ENCODE data around the gene FSCN2. TPM values are rescaled to one million over a fixed set of nuclear protein-coding genes. Genes with fewer than 3 reads are reported as not detected.
A peak's percentile ranks its signal among the peaks of the same experiment; 100 is the strongest.

FSCN2 gene
- total RNA-seq, 2 donors from 2014 or later, result 2.3 to 4.9 TPM

GRCh38 chr17:81534157-81535006, 6.2 kb downstream of the FSCN2 start:
- intact Hi-C loops (cut with DNase I, micrococcal nuclease), result no loop called here
- DNase-seq (no peak), ATAC-seq (peak; percentile 20)

GRCh38 chr17:81535007-81535328, 6.8 kb downstream of the FSCN2 start:
- intact Hi-C loops (cut with DNase I, micrococcal nuclease), result no loop called here
- ATAC-seq (no peak), DNase-seq (no peak)

DNA sequence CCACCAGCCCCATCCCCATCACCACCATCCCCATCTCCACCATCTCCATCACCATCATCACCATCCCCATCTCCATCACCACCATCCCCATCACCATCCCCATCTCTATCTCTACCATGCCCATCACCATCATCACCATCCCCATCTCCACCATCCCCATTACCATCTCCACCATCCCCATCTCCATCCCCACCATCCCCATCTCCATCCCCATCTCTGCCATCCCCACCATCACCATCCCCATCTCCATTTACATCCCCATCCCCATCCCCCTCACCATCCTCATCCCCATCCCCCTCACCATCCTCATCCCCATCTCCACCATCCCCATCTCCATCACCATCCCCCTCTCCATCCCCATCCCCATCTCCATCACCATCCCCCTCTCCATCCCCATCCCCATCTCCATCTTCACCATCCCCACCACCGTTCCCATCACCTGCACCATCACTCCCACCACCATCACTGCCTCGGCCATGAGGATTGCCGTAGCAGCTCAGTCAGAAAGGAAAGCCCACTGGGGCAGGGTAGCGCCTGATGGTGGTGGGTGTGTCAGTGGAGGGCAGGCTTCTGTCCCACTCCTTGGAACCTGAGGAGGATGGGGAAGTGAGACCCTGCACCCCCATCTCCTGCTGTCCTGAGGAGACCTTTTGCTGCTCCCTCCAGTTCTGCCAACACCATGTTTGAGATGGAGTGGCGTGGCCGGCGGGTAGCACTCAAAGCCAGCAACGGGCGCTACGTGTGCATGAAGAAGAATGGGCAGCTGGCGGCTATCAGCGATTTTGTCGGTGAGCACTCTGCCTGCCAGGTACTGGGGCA, 7.5 kb downstream of the FSCN2 start:
- ATAC-seq (no peak), DNase-seq (no peak)
- intact Hi-C loops (cut with DNase I, micrococcal nuclease), result no loop called here

DNA sequence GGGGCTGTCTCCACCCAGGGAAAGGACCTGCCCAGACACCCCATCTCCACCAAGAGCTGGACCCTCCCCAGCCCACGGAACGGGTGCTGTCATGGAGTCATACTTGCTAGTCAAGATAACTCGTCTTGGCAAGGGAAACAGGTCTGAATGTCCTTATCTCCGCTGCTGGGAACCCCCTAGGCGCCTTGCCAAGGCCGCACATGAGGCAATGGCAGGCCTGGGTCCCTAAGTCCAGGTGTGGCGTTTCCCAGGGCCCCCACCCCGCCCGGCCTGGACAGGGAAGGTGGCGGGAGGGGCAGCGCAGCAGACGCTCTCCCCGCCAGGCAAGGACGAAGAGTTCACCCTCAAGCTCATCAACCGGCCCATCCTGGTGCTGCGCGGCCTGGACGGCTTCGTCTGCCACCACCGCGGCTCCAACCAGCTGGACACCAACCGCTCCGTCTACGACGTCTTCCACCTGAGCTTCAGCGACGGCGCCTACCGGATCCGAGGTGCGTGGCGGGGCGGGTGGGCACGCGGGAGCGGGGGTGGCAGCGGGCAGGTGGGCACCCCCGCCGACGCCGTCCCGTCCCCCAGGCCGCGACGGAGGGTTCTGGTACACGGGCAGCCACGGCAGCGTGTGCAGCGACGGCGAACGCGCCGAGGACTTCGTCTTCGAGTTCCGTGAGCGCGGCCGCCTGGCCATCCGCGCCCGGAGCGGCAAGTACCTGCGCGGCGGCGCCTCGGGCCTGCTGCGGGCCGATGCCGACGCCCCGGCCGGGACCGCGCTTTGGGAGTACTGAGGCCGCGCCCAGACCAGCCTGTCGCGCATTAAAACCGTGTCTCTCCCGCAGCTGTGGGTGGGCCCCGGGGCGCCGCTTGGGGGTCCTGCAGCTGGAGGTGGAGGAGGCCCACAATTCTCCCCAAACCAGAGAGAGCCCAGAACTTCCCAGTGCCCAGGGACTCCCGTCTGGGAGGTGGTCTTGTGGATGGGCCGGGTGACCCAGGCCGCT, 8.4 kb downstream of the FSCN2 start:
- DNase-seq (peak in 1 of 2 donors; percentile 22), ATAC-seq (peak; percentile 40)
- intact Hi-C loops (cut with DNase I, micrococcal nuclease), result no loop called here

DNA sequence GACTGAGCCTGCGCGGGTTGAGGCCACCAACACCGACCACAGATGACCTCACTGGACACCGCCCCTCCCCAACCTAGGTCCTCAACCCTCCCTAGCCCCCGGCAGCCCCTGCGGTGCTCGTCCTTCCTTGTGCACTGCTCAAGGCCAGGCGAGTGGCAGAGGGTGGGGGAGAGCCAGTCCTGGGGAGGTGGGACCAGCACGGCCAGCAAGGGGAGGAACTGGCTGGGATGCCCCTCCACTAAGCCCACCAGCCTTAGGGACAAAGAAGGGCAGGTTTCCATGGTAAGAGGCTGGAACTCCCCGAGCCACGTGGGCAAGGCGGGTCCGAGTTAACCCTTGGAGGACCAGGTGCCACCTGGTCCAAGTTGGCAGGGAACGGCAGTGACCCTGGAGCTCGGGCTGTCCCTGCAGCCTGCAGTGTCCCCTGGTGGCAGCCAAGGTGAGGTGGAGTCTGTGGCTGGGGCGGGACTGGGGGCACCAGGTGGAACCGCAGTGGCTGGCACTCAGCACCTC, 9.2 kb downstream of the FSCN2 start:
- peak; percentile 56 to 73 for DNase-seq
- ATAC-seq, result peak; percentile 80
- intact Hi-C loops (cut with DNase I, micrococcal nuclease), result no loop called here

GRCh38 chr17:81537856-81538555, 9.8 kb downstream of the FSCN2 start:
- no peak for DNase-seq
- peak; percentile 16 for ATAC-seq
- intact Hi-C loops (cut with DNase I, micrococcal nuclease), result no loop called here

- no peak for ATAC-seq
- intact Hi-C loops (cut with DNase I, micrococcal nuclease), result no loop called here
- DNase-seq, result no peak
These were observed 10.7 kb downstream of the FSCN2 start for GRCh38 chr17:81538651-81539570.

GRCh38 chr17:81539571-81539900, 11.4 kb downstream of the FSCN2 start:
- intact Hi-C loops (cut with DNase I, micrococcal nuclease), result no loop called here
- no peak for ATAC-seq
- no peak for DNase-seq

GRCh38 chr17:81539961-81540675, 11.9 kb downstream of the FSCN2 start:
- intact Hi-C loops (cut with DNase I, micrococcal nuclease), result no loop called here
- DNase-seq (no peak), ATAC-seq (no peak)

DNA sequence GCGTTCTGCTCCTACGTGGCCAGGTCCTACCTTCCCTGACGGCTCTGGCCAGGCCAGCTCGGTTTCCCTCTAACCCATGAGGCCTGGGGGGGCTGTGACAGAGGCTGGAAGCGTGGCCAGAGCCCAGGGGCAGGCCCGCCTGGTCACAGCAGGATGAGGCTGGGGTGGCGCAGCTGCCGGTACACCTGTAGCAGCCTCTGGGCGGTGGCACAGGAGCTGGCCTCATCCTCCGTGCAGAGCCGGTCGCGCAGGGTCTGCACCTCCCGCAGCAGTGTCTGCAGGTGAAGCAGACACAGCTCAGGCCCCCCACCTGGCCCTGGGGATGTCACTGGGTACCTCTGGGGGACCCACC, 12.5 kb downstream of the FSCN2 start:
- ATAC-seq (no peak), DNase-seq (no peak)
- intact Hi-C loops (cut with DNase I, micrococcal nuclease), result no loop called here

DNA sequence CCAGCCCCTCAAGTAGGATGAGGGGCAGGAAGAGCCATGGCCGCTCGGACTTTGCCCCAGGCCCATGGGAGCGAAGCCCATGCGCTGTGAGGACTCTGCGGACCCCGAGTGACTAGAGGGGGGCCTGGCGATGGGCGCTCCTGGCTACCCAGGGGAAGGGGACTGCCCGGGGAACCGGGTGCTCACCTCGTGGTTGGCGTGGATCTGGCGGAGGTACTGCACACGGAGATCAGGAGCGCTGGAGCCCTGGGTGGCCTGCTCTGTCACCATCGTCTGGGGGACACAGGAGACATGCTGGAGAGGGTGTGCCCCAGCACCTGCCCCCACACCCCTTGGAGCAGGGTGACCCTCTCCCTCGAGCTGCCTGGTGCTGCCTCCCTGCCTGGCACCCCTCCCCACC, 12.9 kb downstream of the FSCN2 start:
- intact Hi-C loops (cut with DNase I, micrococcal nuclease), result no loop called here
- DNase-seq (no peak), ATAC-seq (no peak)

GRCh38 chr17:81542431-81543338, 14.5 kb downstream of the FSCN2 start:
- intact Hi-C loops (cut with DNase I, micrococcal nuclease), result no loop called here
- DNase-seq, result no peak
- no peak for ATAC-seq

GRCh38 chr17:81543339-81543675, 15.1 kb downstream of the FSCN2 start:
- intact Hi-C loops (cut with DNase I, micrococcal nuclease), result no loop called here
- DNase-seq (no peak), ATAC-seq (no peak)

GRCh38 chr17:81543756-81544155, 15.6 kb downstream of the FSCN2 start:
- no peak for DNase-seq
- intact Hi-C loops (cut with DNase I, micrococcal nuclease), result no loop called here
- no peak for ATAC-seq

GRCh38 chr17:81544281-81544974, 16.3 kb downstream of the FSCN2 start:
- DNase-seq (no peak), ATAC-seq (no peak)
- intact Hi-C loops (cut with DNase I, micrococcal nuclease), result no loop called here
